ENCODE data around the gene ZNF99. TPM values are rescaled to one million over a fixed set of nuclear protein-coding genes. Genes with fewer than 3 reads are reported as not detected.

ZNF99 gene
- total and polyA plus RNA-seq, 2 of the 8 experiments (the other 6 are each of a cell fraction or from before 2014, with no cell fraction given) = not detected

GRCh38 chr19:22814124-22814523 lies 30.2 kb upstream of the ZNF99 start:
- TF ChIP-seq ZNF274 (IDR thresholded peaks at IDR 0.05; ENCODE audit: borderline replicate concordance, extremely low read depth, low read length) (no peak), RAD21 (IDR thresholded peaks at IDR 0.05 in 1 of 2, conservative IDR thresholded peaks at IDR 0.05 in 1 of 2; ENCODE audit: low read depth in 2 of 2, low read length in 2 of 2) (no peak), SAP30 (IDR thresholded peaks at IDR 0.05; ENCODE audit: insufficient read depth, insufficient replicate concordance, low read length) (no peak), GABPA (IDR thresholded peaks at IDR 0.05; ENCODE audit: borderline replicate concordance, insufficient read depth, low read length) (no peak), KDM5A (IDR thresholded peaks at IDR 0.05; ENCODE audit: low read length) (no peak)
- POLR2A ChIA-PET (ENCODE audit: partially characterized antibody) = no interaction called here
- no peaks in the 10 kb centered on the region for H3K79me2 ChIP-seq (ENCODE audit: control insufficient read depth in 1 of 2, insufficient read depth in 2 of 2, low read length in 2 of 2)
- H3K4me3 ChIP-seq (ENCODE audit: extremely low read depth in 1 of 4, insufficient read depth in 2 of 4, low read depth in 3 of 4, low read length in 4 of 4) = no peak overlapping the region
- 62% methylated on average over 2 of the region's 2 CpGs; no CpG with 5 or more reads in 1 of the 2 experiments for whole genome bisulfite sequencing, 2 experiments (ENCODE audit: extremely low coverage in 1 of 2, insufficient coverage in 1 of 2, insufficient read length in 1 of 2, insufficient replicate concordance in 2 of 2, low coverage in 1 of 2, low lambda C conversion rate in 2 of 2, missing lambda C conversion rate in 1 of 2)
- DNase-seq (ENCODE audit: low read depth in 1 of 2, low spot score in 2 of 2) = no peak
- H3K56ac ChIP-seq (replicated peaks; ENCODE audit: insufficient read length, low read depth, low read length) = no peak overlapping the region
- H3K27me3 ChIP-seq (replicated peaks in 1 of 4; ENCODE audit: control insufficient read depth in 3 of 4, extremely low read depth in 1 of 4, insufficient read depth in 3 of 4, low read length in 3 of 4) = no peaks in the 10 kb centered on the region
- H4K91ac ChIP-seq (replicated peaks; ENCODE audit: insufficient read length, low read length) = no peak overlapping the region
- no peaks in the 10 kb centered on the region for H3K79me1 ChIP-seq (ENCODE audit: low read depth, low read length)
- H2BK120ac ChIP-seq (replicated peaks; ENCODE audit: low read depth, low read length) = no peak overlapping the region
- FAIRE-seq = no peak
- H4K5ac ChIP-seq (ENCODE audit: insufficient read length, low read depth, low read length) = no peak overlapping the region
- no peak overlapping the region for H3K18ac ChIP-seq (ENCODE audit: extremely low read depth, low read length)
- no peaks in the 10 kb centered on the region for H4K20me1 ChIP-seq (replicated peaks in 1 of 2; ENCODE audit: control insufficient read depth in 1 of 2, insufficient read depth in 2 of 2, low read length in 2 of 2)
- H3K4me2 ChIP-seq (ENCODE audit: insufficient read depth in 1 of 2, low read depth in 2 of 2, low read length in 2 of 2) = no peak overlapping the region
- peaks cover 82 to 99% of the 10 kb centered on the region in 2 experiments for H3K9me3 ChIP-seq (ENCODE audit: insufficient read depth in 2 of 2, low read depth in 1 of 2, low read length in 1 of 2)
- H3K23ac ChIP-seq (ENCODE audit: insufficient read length) = no peak overlapping the region
- no peak overlapping the region for H3K14ac ChIP-seq (ENCODE audit: insufficient read length)
- H2BK5ac ChIP-seq (ENCODE audit: low read depth, low read length) = no peak overlapping the region
- H2BK12ac ChIP-seq (ENCODE audit: low read depth, low read length) = no peak overlapping the region
- H2BK20ac ChIP-seq (ENCODE audit: low read length) = no peak overlapping the region
- no peak overlapping the region for H3K4ac ChIP-seq (replicated peaks; ENCODE audit: insufficient read length, low read depth, low read length)
- H4K8ac ChIP-seq (ENCODE audit: extremely low read depth, insufficient read depth, low read length) = no peak overlapping the region
- H2AFZ ChIP-seq (ENCODE audit: low read length) = no peak overlapping the region
- no peaks in the 10 kb centered on the region for H3K4me1 ChIP-seq (replicated peaks in 1 of 4; ENCODE audit: control insufficient read depth in 3 of 4, insufficient read depth in 4 of 4, low read length in 3 of 4)
- no peaks in the 10 kb centered on the region for H3K23me2 ChIP-seq (ENCODE audit: low read depth, low read length)
- H2AK5ac ChIP-seq (ENCODE audit: low read depth, low read length) = no peak overlapping the region
- no peaks in the 10 kb centered on the region for H3K36me3 ChIP-seq (ENCODE audit: control insufficient read depth in 2 of 4, insufficient read depth in 4 of 4, low read length in 3 of 4)
- H3K27ac ChIP-seq (ENCODE audit: low read depth, low read length) = no peak overlapping the region
- CTCF ChIA-PET (ENCODE audit: partially characterized antibody) = no interaction called here
- no peak overlapping the region for H3K9ac ChIP-seq (replicated peaks in 1 of 4; ENCODE audit: extremely low read depth in 1 of 4, low read depth in 3 of 4, low read length in 3 of 4)
- no peak overlapping the region for H2BK15ac ChIP-seq (ENCODE audit: low read length)

Data from H1 (cell line).